PC-3 (cell line): Measurements from ENCODE around the gene TNIP1. TPM values are rescaled to one million over a fixed set of nuclear protein-coding genes. Genes with fewer than 3 reads are reported as not detected.

Experiments
- ATAC-seq: fragments of 200-7000 bp; cut with Tn5 transposase; 2 replicates; pipeline ENCODE4 v1.9.1; 2020; ENCODE audit warnings: mild to moderate bottlenecking, moderate library complexity
- BruUV-seq: library from RNA; stranded (reverse); fragments of 400-500 nt; replicated peaks from 2 replicates; lab custom pipeline; 2021; lab: Mats Ljungman, UMichigan
- CTCF ChIA-PET: fragments of 300-600 bp; sonication (Branson Sonifier 250); formaldehyde crosslinking; loops from one replicate; lab custom pipeline; 2022; ENCODE audit warnings: antibody characterized with exemption; lab: Charles Lee
- POLR2A ChIA-PET: fragments of 300-600 bp; sonication (Branson Sonifier 250); formaldehyde crosslinking; loops from one replicate; lab custom pipeline; 2022; ENCODE audit warnings: antibody characterized with exemption; ENCODE audit not compliant: unreplicated experiment; lab: Charles Lee
- DNase-seq: peaks from one replicate; pipeline ENCODE4 v3.0.0-alpha.2; 2015
- H2AFZ ChIP-seq: fragments of 300-600 bp; sonication (generic); 2 replicates; pipeline ENCODE4 v1.6.0; 2016; ENCODE audit warnings: antibody characterized with exemption, low read length
- H3F3A ChIP-seq: fragments of 300-600 bp; sonication (generic); one replicate; pipeline ENCODE4 v1.6.0; 2017; ENCODE audit warnings: antibody characterized with exemption, low read length, control low read depth, mild to moderate bottlenecking; ENCODE audit not compliant: unreplicated experiment
- H3K27ac ChIP-seq: fragments of 300-600 bp; sonication (generic); 2 replicates; pipeline ENCODE4 v1.5.1; 2016; ENCODE audit warnings: mild to moderate bottlenecking, low read length
- H3K27me3 ChIP-seq: fragments of 300-600 bp; sonication (generic); 2 replicates; pipeline ENCODE4 v1.6.1; 2016; ENCODE audit warnings: low read length, mixed read lengths
- H3K36me3 ChIP-seq: fragments of 300-600 bp; sonication (generic); 2 replicates; pipeline ENCODE4 v1.6.1; 2016; ENCODE audit warnings: low read depth, mixed run types, low read length, mixed read lengths
- H3K4me1 ChIP-seq: fragments of 300-600 bp; sonication (generic); 2 replicates; pipeline ENCODE4 v1.5.1; 2016; ENCODE audit warnings: low read length; ENCODE audit not compliant: insufficient read depth
- H3K4me2 ChIP-seq: fragments of 300-600 bp; sonication (generic); 2 replicates; pipeline ENCODE4 v1.6.0; 2016; ENCODE audit warnings: low read length
- H3K4me3 ChIP-seq: fragments of 300-600 bp; sonication (generic); 2 replicates; pipeline ENCODE4 v1.5.1; 2016; ENCODE audit warnings: mild to moderate bottlenecking, low read length, mixed read lengths
- H3K79me2 ChIP-seq: fragments of 300-600 bp; sonication (generic); 2 replicates; pipeline ENCODE4 v1.6.1; 2017; ENCODE audit warnings: low read length, mixed read lengths
- H3K9ac ChIP-seq: fragments of 300-600 bp; sonication (generic); 2 replicates; pipeline ENCODE4 v1.6.0; 2016; ENCODE audit warnings: mild to moderate bottlenecking, low read length
- H3K9me2 ChIP-seq: fragments of 300-600 bp; sonication (generic); replicated peaks from 2 replicates; pipeline ENCODE4 v1.6.1; 2016; ENCODE audit warnings: mixed run types, low read length, mixed read lengths
- H3K9me3 ChIP-seq: fragments of 300-600 bp; sonication (generic); 2 replicates; pipeline ENCODE4 v1.6.1; 2016; ENCODE audit warnings: low read length, mixed read lengths
- H4K20me1 ChIP-seq: fragments of 300-600 bp; sonication (generic); 2 replicates; pipeline ENCODE4 v1.6.1; 2016; ENCODE audit warnings: low read length, mixed read lengths
- EZH2 ChIP-seq: fragments of 300-600 bp; sonication (generic); IDR thresholded peaks from one replicate; pipeline ENCODE4 v1.6.1; 2017; ENCODE audit warnings: antibody characterized with exemption, mild to moderate bottlenecking, low read length; ENCODE audit not compliant: unreplicated experiment
- EZH2phosphoT487 ChIP-seq: fragments of 300-600 bp; sonication (generic); IDR thresholded peaks from 2 replicates; pipeline ENCODE4 v1.6.1; 2018; ENCODE audit warnings: mild to moderate bottlenecking, antibody characterized with exemption, low read length, borderline replicate concordance
- intact Hi-C: fragments of 100-400 bp; cut with micrococcal nuclease; formaldehyde crosslinking; loops from 2 replicates; pipeline ENCODE4 v1.9.0; 2023
- total RNA-seq: library from RNA; depleted of rRNA; stranded (reverse); fragments of >200 nt; gene quantifications from 2 replicates; pipeline ENCODE4 v1.2.3, GENCODE V29; 2014
- TF ChIP-seq, protein P1 (sequence below): fragments of 300-600 bp; sonication (generic); conservative IDR thresholded peaks from 2 replicates; pipeline ENCODE4 v1.5.1; 2017; ENCODE audit warnings: antibody characterized with exemption, low read depth, mild to moderate bottlenecking, low read length

TNIP1 gene
- total RNA-seq, 1 experiment from 2014 or later: 90.0 TPM

DNA sequence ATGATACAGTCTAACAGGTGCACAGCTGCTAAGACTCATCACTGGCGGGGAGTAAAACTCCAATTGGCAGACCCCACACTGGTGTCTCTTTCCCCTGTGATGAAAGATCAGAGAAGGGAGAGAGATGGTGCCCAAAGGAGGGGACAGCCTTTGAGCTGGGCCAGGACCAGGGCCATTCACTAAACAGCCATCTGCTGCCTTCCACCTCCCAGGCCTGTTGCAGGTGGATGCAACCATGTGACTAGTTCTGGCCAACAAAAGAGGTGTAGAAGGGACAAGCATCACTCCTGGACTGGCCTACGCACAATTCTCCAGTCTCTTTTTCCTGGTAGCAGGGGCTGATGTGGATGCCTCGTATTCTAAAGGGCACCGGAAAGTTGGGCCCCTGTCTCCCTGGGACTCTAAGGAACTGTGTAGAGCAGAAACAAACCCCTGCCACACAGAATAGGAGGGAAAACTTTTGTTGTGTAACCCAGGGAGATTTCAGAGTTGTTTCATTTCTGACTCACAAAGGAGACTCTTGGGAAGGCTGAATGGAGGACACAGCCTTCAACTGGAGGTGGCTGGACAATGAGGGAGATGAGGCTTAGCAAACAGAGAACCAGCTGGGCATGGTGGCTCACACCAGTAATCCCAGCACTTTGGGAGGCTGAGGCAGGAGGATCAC is 26.9 kb downstream of the TNIP1 start:
- intact Hi-C loops: loop anchor here (2.0 to 5.0 kb wide), 2 partner anchors 27 to 108 kb away; partner anchors contain the start of gene TNIP1
- no peak overlapping the region for H3K27ac ChIP-seq
- no peaks in the 10 kb centered on the region for H3K9me3 ChIP-seq
- POLR2A ChIA-PET: no interaction called here
- BruUV-seq: no TSS peak
- H3K9me2 ChIP-seq: no peaks in the 10 kb centered on the region
- no peak for ATAC-seq
- no peak overlapping the region for H3K4me2 ChIP-seq
- H3K4me3 ChIP-seq: no peak overlapping the region
- H4K20me1 ChIP-seq: peaks cover 4% of the 10 kb centered on the region; the same call in 1 of the 2 replicates
- no peaks in the 10 kb centered on the region for H3K79me2 ChIP-seq
- no peaks in the 10 kb centered on the region for H3K27me3 ChIP-seq
- CTCF ChIA-PET: interaction anchor here (1.3 kb wide), 1 partner anchor 61 kb away, joined by 3 read pairs; no protein-coding TSS in a partner anchor
- H3F3A ChIP-seq: no peaks in the 10 kb centered on the region
- no peaks in the 10 kb centered on the region for H3K4me1 ChIP-seq
- no peak overlapping the region for H3K9ac ChIP-seq
- DNase-seq: no peak
- TF ChIP-seq EZH2 (no peak), EZH2phosphoT487 (no peak)
- TF ChIP-seq, protein P1, sequence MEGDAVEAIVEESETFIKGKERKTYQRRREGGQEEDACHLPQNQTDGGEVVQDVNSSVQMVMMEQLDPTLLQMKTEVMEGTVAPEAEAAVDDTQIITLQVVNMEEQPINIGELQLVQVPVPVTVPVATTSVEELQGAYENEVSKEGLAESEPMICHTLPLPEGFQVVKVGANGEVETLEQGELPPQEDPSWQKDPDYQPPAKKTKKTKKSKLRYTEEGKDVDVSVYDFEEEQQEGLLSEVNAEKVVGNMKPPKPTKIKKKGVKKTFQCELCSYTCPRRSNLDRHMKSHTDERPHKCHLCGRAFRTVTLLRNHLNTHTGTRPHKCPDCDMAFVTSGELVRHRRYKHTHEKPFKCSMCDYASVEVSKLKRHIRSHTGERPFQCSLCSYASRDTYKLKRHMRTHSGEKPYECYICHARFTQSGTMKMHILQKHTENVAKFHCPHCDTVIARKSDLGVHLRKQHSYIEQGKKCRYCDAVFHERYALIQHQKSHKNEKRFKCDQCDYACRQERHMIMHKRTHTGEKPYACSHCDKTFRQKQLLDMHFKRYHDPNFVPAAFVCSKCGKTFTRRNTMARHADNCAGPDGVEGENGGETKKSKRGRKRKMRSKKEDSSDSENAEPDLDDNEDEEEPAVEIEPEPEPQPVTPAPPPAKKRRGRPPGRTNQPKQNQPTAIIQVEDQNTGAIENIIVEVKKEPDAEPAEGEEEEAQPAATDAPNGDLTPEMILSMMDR: no peak
- peaks cover 35% of the 10 kb centered on the region for H3K36me3 ChIP-seq
- no peak overlapping the region for H2AFZ ChIP-seq

DNA sequence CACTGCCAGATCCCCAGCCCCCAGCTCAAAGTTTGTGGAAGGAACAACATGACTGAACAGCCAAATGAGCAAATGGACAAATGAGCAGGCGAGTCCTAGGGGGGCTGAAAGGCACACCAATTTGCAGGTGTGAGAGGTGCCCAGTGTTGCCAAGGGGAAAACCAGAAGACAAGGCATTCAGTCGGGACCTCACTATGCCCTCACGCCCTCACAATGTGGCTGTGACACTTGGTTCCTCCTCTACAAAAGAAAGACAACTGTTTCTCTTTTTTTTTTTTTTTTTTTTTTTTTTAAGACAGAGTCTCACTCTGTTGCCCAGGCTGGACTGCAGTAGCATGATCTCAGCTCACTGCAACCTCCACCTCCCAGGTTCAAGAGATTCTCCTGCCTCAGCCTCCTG is 28.0 kb downstream of the TNIP1 start:
- Histone ChIP-seq H3K27ac (no peak overlapping the region), H3K27me3 (no peaks in the 10 kb centered on the region), H3K4me2 (no peak overlapping the region), H2AFZ (no peak overlapping the region), H3K4me3 (no peak overlapping the region), H4K20me1 (peaks cover 6% of the 10 kb centered on the region; the same call in 1 of the 2 replicates), H3K36me3 (peaks cover 36% of the 10 kb centered on the region), H3K9ac (no peak overlapping the region), H3K79me2 (no peaks in the 10 kb centered on the region), H3K4me1 (no peaks in the 10 kb centered on the region), H3K9me3 (no peaks in the 10 kb centered on the region), H3F3A (no peaks in the 10 kb centered on the region), H3K9me2 (no peaks in the 10 kb centered on the region)
- ChIA-PET POLR2A (no interaction called here), CTCF (interaction anchor here (1.5 to 1.9 kb wide), 2 partner anchors 29 to 63 kb away, joined by 6 to 26 read pairs; no protein-coding TSS in a partner anchor)
- ATAC-seq (no peak), DNase-seq (no peak)
- intact Hi-C loops: loop anchor here (5.0 kb wide), 1 partner anchor 109 kb away; no protein-coding TSS in a partner anchor
- TF ChIP-seq EZH2phosphoT487: no peak
- TF ChIP-seq, protein P1: no peak
- no peak for TF ChIP-seq EZH2
- no TSS peak for BruUV-seq
